Measurements from ENCODE around the gene DLGAP1.

DLGAP1 gene

DNA sequence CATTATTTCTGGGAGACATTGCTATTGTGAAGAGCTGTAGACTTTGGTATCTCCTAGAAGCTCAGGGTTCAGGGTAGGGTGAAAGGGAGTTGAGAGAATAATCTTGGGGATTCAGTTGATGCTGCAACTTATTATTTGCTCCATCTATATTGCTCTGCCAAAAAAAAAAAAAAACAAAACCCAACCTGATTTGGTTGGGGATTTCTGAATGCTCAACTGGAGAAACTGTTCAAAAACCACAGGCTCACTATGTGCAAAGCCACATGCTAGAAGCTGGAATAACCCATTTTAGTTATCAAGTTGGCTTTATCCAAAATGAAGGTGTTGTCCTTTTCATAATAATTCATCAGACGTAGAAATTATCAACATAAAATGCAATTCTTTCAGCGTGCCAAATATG is 696.0 kb downstream of the DLGAP1 start:
- DNase-seq = no peak

DNA sequence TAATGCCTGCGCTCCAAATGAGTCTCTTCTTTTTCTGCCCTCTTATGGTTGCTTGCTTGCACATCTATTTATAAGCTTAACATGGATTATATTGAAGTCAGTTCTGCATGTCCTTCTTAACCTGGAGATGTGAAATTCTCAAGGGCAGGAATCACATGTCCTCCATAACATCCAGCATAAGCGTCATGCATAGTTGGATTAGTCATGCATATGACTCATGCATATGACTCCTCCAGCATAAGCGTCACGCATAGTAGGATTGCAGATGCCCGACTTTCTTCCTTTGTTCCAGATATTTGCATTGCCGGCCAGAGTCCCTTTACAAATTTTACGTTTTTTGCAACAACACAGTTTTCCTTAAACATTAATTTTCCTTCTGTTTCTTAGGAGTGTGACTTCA is 696.6 kb downstream of the DLGAP1 start:
- DNase-seq = peak; percentile 30 to 65 (median 48)

DNA sequence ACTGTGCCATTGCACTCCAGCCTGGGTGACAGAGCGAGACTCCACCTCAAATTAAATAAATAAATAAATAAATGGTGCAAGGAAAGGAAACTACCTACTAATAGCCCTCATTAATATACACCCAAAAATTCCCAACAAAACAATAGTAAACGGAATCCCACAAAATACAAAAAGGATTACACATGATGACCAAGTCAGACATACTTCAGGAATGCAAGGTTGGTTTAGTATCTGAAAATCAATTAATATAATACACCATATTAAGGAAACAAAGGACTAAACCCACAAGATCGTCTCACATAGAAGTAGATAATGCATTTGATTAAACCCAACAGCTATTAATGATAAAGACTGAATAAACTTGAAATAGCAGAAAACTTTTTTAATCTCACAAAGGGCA is 697.7 kb downstream of the DLGAP1 start:
- no peak for DNase-seq

DNA sequence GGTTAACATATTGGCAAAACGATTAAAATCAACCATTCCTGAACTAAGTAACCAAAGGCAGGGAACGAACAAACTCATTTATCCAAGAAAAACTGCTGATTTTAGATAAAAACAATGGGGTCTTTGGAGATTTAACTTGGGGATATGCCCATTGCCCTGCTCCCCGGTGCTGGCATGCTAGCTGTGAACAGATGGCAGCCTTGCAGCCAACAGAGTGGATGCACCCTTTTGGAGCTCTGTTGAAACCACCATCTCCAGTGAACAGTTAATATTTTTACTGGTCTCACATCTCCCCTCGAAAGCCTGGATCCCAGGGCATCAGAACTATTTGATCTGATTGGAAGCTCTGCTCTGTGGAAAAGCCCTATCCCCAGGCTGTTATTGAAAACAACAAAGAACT is 702.0 kb downstream of the DLGAP1 start:
- DNase-seq = no peak

DNA sequence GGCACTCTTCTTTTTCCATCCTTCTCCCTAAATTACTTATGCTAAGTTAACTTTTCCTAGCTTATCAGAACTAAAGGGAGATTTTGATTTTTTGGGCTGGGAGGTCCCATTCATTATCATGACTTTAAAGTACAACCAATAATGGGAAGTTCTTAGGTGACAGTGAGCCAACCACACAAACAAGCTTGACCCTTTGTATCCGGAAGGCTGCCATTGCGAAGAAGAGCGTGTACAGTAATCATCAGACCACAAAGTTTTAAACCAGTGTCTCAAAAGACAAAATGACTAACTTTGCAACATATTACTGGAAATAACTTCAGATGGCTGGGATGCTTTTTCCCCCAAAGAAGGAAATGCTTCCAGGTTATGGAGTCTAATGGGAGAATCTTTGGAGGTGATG is 707.0 kb downstream of the DLGAP1 start:
- peak; percentile 27 to 56 (median 42) for DNase-seq

DNA sequence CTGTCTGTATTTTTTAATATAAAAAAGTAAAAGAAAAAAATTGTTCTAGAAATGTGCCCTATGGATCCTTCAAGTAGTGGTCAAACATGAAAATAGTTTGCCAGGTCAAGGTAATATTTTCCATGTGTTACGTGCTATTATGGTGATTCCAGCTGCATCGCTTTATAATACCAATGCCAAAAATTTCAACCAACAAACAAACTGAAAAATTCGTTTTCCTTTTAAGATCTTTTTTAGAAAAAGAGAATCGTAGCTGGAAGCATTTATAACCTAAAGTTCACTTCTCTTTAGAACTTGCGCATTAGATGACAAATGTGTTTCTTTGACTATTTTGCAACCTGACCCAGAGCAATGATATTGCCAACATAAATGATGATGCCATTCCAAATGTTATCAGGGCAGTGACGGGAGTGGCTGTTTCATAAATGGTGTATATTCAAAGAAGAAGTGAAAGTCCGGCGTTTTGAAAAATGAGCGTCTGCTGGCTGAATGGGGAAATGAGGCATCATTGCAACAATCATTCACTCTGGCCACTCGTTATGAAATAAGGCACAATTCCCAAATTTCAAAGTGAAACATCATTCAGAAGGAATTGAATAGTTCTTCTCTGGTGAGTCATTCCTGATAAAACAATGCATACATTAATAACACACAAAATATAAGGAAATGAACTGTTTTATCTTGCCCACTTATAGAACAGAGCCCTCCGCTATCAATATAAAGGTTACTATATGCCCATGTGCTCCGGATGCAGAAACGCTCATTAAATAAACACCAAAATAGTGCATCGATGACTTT is 707.7 kb downstream of the DLGAP1 start:
- peak; percentile 87 to 98 (median 95) for DNase-seq

DNA sequence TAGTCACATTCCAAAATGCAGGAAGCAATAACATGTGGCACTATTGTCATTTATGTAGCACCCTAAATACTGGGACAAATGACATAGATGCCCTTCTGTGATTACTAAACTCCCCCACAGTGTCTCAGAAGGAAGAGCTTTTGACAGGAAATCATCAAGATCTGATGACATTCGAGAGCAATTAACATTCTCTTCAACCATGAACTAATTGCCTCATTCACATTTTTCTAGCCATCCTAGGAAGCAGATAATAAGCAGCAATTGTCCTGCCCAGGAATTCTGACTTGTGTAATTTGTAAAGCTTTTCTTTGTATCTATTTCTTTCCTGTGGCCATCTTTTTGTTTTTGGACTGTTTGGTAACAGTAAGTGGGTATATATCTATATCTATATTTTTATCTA is 712.6 kb downstream of the DLGAP1 start:
- DNase-seq = no peak

DNA sequence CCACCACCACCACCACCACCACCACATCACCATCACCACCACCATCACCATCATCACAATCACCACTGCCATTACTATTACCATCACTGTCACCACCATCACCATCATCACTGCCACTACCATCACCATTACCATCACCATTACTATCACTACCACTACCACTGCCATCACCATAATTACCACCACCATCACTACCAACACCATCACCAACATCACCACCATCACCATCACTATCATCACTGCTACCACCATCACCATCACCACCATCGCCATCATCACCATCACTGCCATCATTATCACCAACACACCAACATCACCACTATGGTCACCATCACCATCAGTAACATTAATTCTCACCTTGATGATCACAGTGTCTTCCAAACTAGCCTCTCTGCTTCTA is 713.8 kb downstream of the DLGAP1 start:
- DNase-seq = no peak

DNA sequence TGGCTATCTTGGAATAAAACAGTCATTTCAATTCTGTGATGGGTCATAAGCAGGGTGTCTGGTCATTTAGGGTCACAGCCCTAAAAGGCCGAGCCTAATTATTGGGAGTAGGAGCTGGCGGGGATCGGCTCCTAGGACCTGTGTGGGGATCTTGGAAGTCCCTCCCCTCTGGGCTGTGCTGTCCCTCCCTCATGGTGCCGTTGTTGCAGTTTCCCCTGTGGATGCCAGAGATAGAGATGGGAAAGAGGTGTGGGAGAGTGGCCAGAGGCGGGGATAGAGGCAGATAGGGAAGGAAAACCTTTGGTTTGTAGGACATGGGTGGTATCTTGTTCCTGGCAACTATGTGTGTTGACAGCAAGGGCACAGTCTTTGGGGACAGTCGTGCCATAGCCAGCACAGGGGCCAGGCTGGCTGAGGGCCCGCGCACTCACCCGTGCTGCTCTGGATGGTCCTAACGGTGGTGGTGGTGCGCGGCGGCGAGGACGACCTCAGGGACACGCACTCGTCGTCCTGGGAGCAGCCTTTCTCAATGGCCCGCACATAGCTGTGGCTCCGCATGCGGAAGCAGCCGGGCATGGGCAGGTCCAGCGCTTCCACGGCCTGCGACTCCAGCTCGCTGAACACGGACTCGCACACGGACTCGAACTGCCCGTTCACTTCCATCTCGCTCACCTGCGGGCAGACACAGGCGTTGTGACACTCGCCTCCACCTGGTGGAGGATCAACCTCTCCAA is 726.2 kb downstream of the DLGAP1 start:
- no peak for DNase-seq

DNA sequence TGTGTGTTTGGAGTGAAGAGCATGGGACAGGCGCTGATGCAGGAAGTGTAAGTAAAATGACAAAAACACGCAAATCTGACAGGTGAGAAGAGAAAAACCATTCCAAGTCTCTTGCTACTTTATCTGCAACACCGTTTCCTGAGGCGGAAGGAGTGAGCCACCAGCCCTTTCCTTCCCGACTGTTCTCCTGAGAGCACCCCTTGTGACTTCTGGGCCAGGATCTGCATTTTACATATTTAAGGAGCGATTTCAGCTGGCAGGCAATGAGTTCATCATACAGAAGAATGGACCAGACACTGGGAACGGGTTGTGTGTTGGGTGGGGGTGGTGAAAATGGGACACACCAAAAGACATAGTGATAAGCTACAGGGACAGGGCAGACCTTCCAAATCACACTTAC is 727.8 kb downstream of the DLGAP1 start:
- DNase-seq = no peak

DNA sequence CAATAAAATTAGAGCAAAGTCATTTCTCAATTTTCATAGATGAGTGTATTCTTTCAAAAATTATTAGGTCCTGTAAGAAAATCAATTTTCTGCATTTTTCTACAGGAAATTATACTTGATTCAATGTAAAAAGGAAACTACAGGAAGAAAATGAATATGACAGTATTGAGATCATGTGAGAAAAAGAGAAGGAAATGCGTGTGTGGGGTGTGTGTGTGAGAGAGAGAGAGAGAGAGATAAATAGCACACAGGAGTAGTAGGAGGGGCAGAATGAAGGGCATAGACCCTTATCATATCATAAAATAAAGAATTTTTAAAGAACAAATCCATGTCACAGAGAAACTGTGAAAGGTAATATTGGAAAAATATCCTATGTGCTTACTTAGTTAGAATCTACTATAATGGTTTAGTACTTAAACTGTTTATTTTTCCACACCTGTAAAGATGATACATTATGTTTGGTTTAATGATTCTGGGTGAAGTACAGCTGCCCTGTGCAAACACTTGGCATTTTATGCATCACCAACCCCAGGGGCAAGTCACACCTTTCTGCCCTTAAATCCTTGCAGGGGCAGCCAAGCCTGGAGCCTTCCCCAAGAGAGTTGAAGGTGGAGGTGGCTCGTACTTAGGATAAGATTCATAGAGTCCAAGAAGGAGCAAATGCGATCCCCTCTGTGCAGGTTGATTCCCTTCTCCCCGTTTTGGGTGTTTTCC is 728.7 kb downstream of the DLGAP1 start:
- peak; percentile 33 to 77 (median 58) for DNase-seq

DNA sequence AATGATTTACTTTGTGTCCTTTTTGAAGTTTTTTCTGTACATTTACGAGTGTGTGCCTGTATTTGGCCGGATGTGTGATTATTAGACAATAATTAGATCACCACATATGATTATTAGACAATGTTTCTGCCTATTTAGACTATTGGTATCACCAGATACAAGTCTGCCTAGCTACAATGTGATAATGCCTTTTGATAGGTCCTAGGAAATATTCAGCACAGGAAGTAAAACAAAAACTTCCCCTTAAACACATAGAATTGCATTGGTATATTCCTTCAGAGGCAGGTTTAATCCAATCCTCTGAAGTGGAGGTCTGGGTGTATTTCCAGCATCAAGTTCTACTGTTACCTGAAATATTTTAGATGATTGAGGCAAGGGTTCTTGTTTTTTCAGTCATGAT is 730.0 kb downstream of the DLGAP1 start:
- DNase-seq = peak in 2 of 4 experiments; percentile 66 to 78

DNA sequence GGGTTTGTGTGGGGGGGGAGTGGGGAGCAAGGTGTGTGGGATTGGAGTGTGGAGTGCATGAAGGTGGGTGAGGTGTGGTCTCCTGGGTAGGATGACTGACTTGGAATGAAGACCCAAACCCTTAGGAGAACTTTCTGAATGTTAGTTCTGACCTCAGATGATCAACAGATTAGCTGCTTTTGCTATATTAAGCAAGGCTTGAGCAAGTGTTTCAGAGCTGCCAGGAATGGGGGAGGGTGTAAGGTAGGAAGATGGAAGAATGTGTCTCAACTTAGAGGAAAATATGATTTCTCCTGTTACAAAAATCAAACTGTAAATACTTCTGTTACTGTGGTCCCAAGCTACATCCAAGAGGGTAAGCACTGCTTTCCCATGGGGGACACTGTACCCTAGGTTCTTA is 731.6 kb downstream of the DLGAP1 start:
- no peak for DNase-seq

DNA sequence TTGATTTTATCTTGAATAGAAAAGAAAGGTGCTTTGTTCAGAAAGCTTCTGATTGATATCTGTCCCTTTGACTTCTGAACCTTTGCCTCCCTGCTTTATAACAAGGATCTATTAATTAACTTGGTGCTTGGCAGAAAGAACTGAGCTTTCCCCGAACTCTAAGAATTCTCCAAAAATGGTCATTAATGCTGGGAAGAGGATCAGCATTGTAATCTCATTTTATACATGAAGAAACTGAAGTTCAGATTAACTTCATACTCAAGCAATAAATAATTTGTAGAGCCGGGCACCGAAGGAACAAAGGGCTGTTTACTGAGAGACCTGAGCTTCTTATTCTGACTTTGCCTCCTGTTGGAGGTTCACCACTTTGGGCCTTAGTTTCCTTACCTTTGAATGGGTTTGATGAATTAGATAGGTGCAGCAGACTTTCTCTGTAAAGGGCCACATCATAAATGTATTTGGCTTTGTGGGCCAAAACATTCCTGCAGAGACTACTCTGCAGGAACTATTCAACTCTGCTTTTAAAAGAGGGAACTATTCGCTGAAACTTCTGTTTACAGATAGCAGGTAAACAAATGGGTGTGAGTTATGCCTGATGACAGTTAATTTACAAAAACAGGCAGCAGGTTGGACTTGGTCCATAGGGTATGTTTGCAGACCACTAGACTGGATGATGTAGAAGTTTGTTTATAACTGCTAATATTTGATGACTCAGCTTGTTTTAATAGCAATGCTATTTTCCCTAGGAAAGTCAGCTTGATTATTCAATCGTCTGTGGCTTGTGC is 732.3 kb downstream of the DLGAP1 start:
- peak in 1 of 4 experiments; percentile 29 for DNase-seq

DNA sequence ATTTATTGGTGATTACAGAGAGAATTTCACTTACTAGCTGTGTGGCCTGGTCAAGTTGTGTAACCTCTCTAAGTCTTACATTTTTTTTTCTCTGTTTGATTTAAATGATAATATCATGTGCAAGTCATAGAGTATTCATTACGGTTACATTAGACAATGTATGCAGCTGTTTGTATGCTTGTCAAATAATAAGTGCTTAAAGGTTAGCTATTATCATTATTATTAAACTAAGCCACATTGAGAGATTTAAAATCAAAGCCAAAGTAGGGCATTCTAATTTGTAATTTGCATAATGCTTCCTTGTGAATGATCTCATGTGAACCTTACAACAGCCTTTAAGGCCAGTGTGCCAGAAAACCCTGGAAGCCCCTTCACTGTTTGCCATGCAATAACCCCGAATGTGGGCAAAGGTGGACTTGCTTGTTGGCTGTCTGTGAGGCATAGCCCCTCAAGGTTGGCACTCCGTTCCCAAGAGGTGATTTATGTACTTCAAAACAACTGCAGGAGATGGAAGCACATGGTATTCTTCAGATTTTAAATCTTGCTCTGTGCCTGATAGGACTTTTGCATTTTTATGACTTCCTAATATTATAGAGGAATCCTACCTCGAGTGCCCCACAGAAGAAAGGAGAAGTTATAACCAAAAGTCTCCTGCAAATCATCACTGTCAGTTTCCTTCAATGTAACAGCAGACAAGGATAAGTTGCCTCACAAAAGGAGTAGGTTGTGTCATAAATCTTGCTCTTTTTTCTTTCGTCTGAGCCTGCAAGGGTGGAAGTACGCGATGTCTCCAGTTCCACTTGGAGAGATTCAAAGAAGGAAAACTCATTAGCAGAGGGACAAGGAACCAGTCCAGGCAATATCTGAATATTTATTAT is 733.1 kb downstream of the DLGAP1 start:
- DNase-seq = peak; percentile 71 to 93 (median 84)

DNA sequence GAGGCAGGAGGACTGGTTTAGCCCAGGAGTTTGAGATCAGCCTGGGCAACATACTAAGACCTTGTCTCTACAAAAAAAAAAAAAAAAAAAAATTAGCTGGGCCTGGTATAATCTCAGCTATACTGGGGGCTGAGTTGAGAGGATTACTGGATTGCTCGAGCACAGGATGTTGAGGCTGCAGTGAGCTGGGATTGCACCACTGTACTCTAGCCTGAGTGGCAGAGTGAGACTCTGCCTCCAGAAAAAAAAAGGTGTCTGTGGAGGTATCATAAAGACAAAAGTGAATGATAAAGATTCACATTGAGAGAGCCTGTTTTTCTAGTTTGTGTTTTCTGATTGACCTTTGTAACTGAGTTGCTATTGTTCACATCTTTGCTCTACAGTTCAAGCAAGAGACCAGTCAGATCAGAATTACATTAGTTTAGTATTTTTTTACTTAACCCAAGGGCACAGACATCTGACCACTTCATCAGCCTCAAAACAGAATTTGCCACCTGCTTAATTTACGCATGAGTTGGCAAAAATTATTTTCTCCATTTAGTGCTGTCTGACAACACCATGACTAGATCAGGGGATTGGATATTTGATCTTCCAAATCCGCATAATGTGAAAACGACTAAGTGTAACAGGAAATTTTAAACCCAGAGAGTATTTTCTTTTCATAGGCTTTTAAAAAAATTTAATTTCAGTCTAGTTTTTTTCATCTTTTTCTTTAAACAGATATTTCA is 734.1 kb downstream of the DLGAP1 start:
- DNase-seq = no peak

DNA sequence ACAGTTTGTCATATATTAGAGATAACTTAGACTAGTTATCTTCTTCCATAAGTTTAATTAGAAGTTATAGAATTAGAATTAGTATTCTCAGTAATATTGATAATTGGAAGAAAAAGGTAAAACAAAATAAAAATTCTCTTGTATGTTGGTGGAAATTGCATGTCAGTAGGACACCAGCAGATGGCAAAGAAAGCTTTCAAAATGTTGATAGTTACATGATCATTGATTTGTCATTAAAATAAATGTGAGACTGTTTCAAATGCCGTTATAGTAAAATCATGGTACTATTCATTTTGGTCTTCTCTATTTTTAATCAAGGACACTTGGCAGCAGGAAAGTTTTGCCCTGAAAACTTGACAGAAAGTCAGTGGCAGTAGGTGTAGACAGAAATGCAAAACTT is 734.9 kb downstream of the DLGAP1 start:
- no peak for DNase-seq

DNA sequence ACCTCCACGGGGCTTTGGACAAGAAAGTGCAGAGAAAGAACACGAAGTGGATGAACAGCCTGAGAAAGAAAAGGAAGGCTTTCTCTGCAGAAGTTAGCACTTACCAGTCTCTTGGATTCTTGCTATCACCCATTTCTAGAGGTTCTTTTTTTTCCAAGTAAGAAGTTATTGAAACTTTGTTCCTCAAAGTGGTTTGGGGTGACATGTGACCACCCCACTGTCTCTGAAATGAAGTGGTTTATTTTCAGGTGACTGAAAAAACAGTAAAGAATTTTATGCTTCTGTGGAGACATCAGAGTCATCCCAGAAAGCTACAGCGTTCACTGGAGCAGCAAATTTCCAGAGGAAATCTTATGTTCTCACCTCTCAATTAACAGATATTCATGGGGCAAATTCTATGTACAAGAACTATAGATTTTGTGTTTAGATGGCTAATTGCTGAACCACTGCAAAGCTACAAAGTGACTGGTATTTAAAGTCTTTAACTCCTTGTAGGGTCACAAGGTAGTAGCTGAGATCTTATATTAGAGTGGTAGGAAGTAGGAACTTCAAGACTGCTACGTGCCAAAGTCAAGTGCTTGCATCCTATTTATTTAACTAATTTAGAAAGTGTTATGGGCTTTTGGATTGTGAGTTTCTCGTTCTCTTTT is 737.6 kb downstream of the DLGAP1 start:
- DNase-seq = peak in 2 of 4 experiments; percentile 39 to 48

DNA sequence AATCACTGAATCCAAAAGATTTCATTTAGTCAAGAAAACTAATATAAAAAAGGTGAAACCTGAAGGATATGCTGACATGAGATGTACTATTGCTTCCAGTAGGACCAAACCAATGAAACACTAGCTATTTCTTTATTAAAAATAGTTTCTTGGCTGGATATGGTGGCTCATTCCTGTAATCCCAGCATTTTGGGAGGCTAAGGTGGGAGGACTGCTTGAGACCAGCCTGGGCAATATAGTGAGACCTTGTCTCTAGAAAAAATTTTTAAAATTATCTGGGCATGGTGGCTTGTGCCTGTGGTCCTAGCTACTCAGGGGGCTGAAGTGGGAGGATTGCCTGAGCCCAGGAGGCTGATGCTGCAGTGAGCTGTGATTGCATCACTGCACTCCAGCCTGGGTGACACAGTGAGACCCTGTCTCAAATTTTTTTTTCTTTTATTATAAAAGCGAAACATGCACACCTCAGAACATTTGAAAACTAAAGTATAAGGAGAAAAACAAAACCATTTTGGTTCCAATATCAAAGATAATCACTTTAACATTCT is 738.9 kb downstream of the DLGAP1 start:
- DNase-seq = no peak

Measured in suppressor macrophage (primary cell).